Dermis blood vessel endothelial cell (primary cell): ENCODE data around the gene TRIM77. TPM values are rescaled to one million over a fixed set of nuclear protein-coding genes. Genes with fewer than 3 reads are reported as not detected.
"Not testable (repeated sequence)": the region's sequence is repeated elsewhere in the genome, so short reads cannot be mapped to it uniquely, and the experiment has no call there.

Experiments used
- DNase-seq: peaks from one replicate; pipeline ENCODE4 v3.0.0; 2010
- total RNA-seq: library from RNA; depleted of rRNA; stranded (reverse); fragments of >200 nt; gene quantifications from 2 replicates; pipeline ENCODE4 v1.2.3, GENCODE V29; 2014

The TRIM77 gene
- not detected in 2 replicates for total RNA-seq

- not testable (repeated sequence) for DNase-seq
Measured at GRCh38 chr11:89709999-89710398, at the start of gene TRIM77. Gene TRIM77 (plus strand): TSS chr11:89710299. CDS start chr11:89710299, 0 bp downstream.

GRCh38 chr11:89667001-89667400 is 43.1 kb upstream of the TRIM77 start:
- DNase-seq = no peak

- not testable (repeated sequence) for DNase-seq
Measured at GRCh38 chr11:89668158-89668557, 41.9 kb upstream of the TRIM77 start.

GRCh38 chr11:89669586-89669985 is 40.5 kb upstream of the TRIM77 start:
- not testable (repeated sequence) for DNase-seq

- not testable (repeated sequence) for DNase-seq
Measured at GRCh38 chr11:89669993-89670669, 40.0 kb upstream of the TRIM77 start.

GRCh38 chr11:89672547-89672946 is 37.6 kb upstream of the TRIM77 start:
- not testable (repeated sequence) for DNase-seq

GRCh38 chr11:89673380-89673779 is 36.7 kb upstream of the TRIM77 start:
- DNase-seq = not testable (repeated sequence)

- peak; percentile 36 for DNase-seq
Measured at GRCh38 chr11:89675383-89675782, 34.7 kb upstream of the TRIM77 start.

GRCh38 chr11:89675948-89676347 is 34.2 kb upstream of the TRIM77 start:
- DNase-seq = not testable (repeated sequence)

- DNase-seq = not testable (repeated sequence)
Measured at GRCh38 chr11:89707080-89707479, 3.0 kb upstream of the TRIM77 start.

- DNase-seq = not testable (repeated sequence)
Measured at GRCh38 chr11:89724866-89725498, 14.9 kb downstream of the TRIM77 start.

GRCh38 chr11:89730215-89730614 is 20.1 kb downstream of the TRIM77 start:
- not testable (repeated sequence) for DNase-seq

- DNase-seq = no peak
Measured at GRCh38 chr11:89736566-89736965, 26.5 kb downstream of the TRIM77 start.

GRCh38 chr11:89737116-89737515 is 27.0 kb downstream of the TRIM77 start:
- no peak for DNase-seq

- not testable (repeated sequence) for DNase-seq
Measured at GRCh38 chr11:89741406-89741805, 31.3 kb downstream of the TRIM77 start.

- DNase-seq = not testable (repeated sequence)
Measured at GRCh38 chr11:89744158-89744557, 34.1 kb downstream of the TRIM77 start.

GRCh38 chr11:89750822-89751221 is 40.7 kb downstream of the TRIM77 start:
- DNase-seq = not testable (repeated sequence)

Other genes with a start within 250 kb of the TRIM77 start
- 30.6 and 59.8 TPM in 2 replicates for gene NOX4, start 218.9 kb upstream of the TRIM77 start, total RNA-seq
- under 0.01 TPM in 1 of 2 replicates, not detected in the other for gene TRIM49, start 98.3 kb downstream of the TRIM77 start, total RNA-seq
- not detected in 2 replicates for gene TRIM64B, start 168.2 kb downstream of the TRIM77 start, total RNA-seq
- 0.17 TPM in 1 of 2 replicates, not detected in the other for gene TRIM49D1, start 211.9 kb downstream of the TRIM77 start, total RNA-seq
- gene TRIM49D2, start 213.8 kb downstream of the TRIM77 start, total RNA-seq = not detected in 2 replicates